Gastrocnemius medialis (tissue), 4 donors: ENCODE results near the gene HELZ2.

Experiments used
- CTCF ChIP-seq, 5 experiments: fragments of 450-650 bp in 3 of 5; fragments of 200-600 bp in 2 of 5; sonication (generic) in 2 of 5; IDR thresholded peaks in 4 of 5; conservative IDR thresholded peaks in 1 of 5; 1 replicate in 4 of 5; 2 replicates in 1 of 5; pipeline ENCODE4 v1.5.1; 2016 to 2019; ENCODE audit warnings: antibody characterized with exemption in 5 of 5, mild to moderate bottlenecking in 3 of 5, moderate library complexity in 3 of 5
- POLR2A ChIP-seq, 2 donors: fragments of 450-650 bp; IDR thresholded peaks; one replicate each; pipeline ENCODE4 v1.6.1; 2017; ENCODE audit warnings: antibody characterized with exemption in 2 of 2, mild to moderate bottlenecking in 2 of 2, moderate library complexity in 2 of 2

GRCh38 chr20:63565021-63565698 is 8.9 kb downstream of the HELZ2 start:
- no peak for TF ChIP-seq CTCF (IDR thresholded peaks at IDR 0.05 in 4 of 5, conservative IDR thresholded peaks at IDR 0.05 in 1 of 5)
- TF ChIP-seq POLR2A (IDR thresholded peaks at IDR 0.05), result no peak
